ENCODE data around the gene ADAMTSL1. TPM values are rescaled to one million over a fixed set of nuclear protein-coding genes. Genes with fewer than 3 reads are reported as not detected.

ADAMTSL1 gene
- total RNA-seq, 4 donors from 2014 or later: 13.3 to 39.7 (median 27.2) TPM

DNA sequence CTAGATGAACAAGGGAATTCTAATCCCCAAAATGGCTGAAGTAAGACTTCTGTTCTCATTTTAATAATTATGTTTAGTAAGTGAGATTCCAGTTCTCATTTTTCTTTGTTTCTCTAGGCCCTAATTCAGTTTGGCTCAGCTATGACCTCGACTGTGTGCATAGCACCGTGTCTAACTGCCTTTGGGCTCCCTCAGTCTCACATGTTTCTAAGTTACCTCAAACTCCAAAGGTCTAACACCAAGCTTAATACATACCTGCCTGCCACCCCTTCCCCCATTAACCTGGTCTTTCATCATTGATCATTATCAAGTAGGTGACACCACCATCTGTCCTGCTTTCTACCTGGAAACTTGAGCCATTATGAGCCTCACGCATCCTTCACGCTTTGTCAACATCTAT lies 285.9 kb downstream of the ADAMTSL1 start:
- Histone ChIP-seq H3K36me3 (no peaks in the 10 kb centered on the region), H3K9me3 (no peaks in the 10 kb centered on the region), H3K4me1 (peaks cover 0 to 5% (median 1%) of the 10 kb centered on the region in 4 donors), H3K27me3 (no peaks in the 10 kb centered on the region), H3K27ac (no peak overlapping the region), H3K4me3 (no peak overlapping the region)
- TF ChIP-seq EP300 (IDR thresholded peaks at IDR 0.05; ENCODE audit: low read depth) (no peak), CTCF (IDR thresholded peaks at IDR 0.05) (no peak), POLR2AphosphoS5 (IDR thresholded peaks at IDR 0.05) (no peak), POLR2A (IDR thresholded peaks at IDR 0.05) (no peak)
- intact Hi-C loops (cut with DNase I; ENCODE audit: low total_unique reads): no loop called here
- no peak for DNase-seq
- WGBS, 2 donors (ENCODE audit: low coverage in 1 of 2): 78 to 100% methylated on average over 3 to 4 of the region's 4 CpGs
- in situ Hi-C loops (cut with MboI; ENCODE audit: low pct_ligation_motif_present in 1 of 4, low pct_unique_long_range_greater_than_20kb in 1 of 4, low sequenced_read_pairs in 3 of 4): no loop called here

DNA sequence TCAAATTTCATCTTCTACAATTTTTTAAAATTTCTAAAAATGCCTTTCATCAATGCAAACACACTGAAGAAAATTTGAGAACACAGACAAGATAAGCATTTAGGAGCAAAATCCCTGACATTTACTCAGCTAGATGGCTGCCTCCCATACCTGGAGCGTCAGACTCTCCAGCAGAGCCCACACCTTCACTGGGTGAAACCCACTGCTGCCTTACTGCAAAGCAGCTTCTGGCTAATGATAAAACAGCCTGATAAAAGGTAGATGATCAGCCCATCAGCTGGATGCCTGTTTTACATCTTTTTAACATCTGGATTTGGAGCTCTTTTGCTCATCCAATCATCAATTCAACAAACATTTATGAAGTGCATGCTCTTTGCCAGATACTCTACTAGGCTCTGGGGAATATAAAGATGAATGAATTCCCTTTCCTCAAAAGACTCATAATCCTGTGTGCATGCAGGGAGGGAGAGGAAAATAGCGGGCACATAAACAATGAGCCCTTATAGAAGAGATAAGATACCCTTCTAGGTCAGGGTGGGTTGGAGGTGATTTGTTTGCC lies 287.9 kb downstream of the ADAMTSL1 start:
- DNase-seq: no peak
- no peak overlapping the region for H3K27ac ChIP-seq
- in situ Hi-C loops (cut with MboI; ENCODE audit: low pct_ligation_motif_present in 1 of 4, low pct_unique_long_range_greater_than_20kb in 1 of 4, low sequenced_read_pairs in 3 of 4) (no loop called here), intact Hi-C loops (cut with DNase I; ENCODE audit: low total_unique reads) (no loop called here)
- TF ChIP-seq EP300 (IDR thresholded peaks at IDR 0.05; ENCODE audit: low read depth) (no peak), POLR2AphosphoS5 (IDR thresholded peaks at IDR 0.05) (no peak), POLR2A (IDR thresholded peaks at IDR 0.05) (no peak), CTCF (IDR thresholded peaks at IDR 0.05) (no peak)
- WGBS, 2 donors (ENCODE audit: low coverage in 1 of 2): 86 to 90% methylated on average over 2 of the region's 2 CpGs
- H3K27me3 ChIP-seq: no peaks in the 10 kb centered on the region
- H3K4me3 ChIP-seq: no peak overlapping the region
- H3K4me1 ChIP-seq: peaks cover 0 to under 1% (median 0%) of the 10 kb centered on the region in 4 donors
- no peaks in the 10 kb centered on the region for H3K9me3 ChIP-seq
- no peaks in the 10 kb centered on the region for H3K36me3 ChIP-seq

- in situ Hi-C loops (cut with MboI; ENCODE audit: low pct_ligation_motif_present in 1 of 4, low pct_unique_long_range_greater_than_20kb in 1 of 4, low sequenced_read_pairs in 3 of 4) (no loop called here), intact Hi-C loops (cut with DNase I; ENCODE audit: low total_unique reads) (no loop called here)
- H3K4me1 ChIP-seq: peaks cover 0 to 20% (median 3%) of the 10 kb centered on the region in 4 donors
Observed at GRCh38 chr9:18766989-18767550, 293.1 kb downstream of the ADAMTSL1 start.

More at GRCh38 chr9:18766989-18767550, 293.1 kb downstream of the ADAMTSL1 start:
- no peaks in the 10 kb centered on the region for H3K36me3 ChIP-seq
- TF ChIP-seq POLR2AphosphoS5 (IDR thresholded peaks at IDR 0.05): no peak
- no peak for TF ChIP-seq CTCF (IDR thresholded peaks at IDR 0.05)
- no peak for TF ChIP-seq EP300 (IDR thresholded peaks at IDR 0.05; ENCODE audit: low read depth)
- TF ChIP-seq POLR2A (IDR thresholded peaks at IDR 0.05): no peak
- H3K27ac ChIP-seq: no peak overlapping the region
- no peak for DNase-seq
- no peak overlapping the region for H3K4me3 ChIP-seq
- WGBS, 2 donors (ENCODE audit: low coverage in 1 of 2): 90 to 96% methylated on average over 3 of the region's 3 CpGs
- no peaks in the 10 kb centered on the region for H3K27me3 ChIP-seq
- H3K9me3 ChIP-seq: no peaks in the 10 kb centered on the region

Measured in transverse colon (tissue), 4 donors.